Measurements from ENCODE around the gene PLEKHG2. TPM values are rescaled to one million over a fixed set of nuclear protein-coding genes. Genes with fewer than 3 reads are reported as not detected.

Gene PLEKHG2
- total and polyA plus RNA-seq, 9 of the 15 experiments (the other 6 are each of a cell fraction or from before 2014, with no cell fraction given) = 0.98 to 45.7 (median 9.8) TPM

- TF ChIP-seq CREB3 (tag; conservative IDR thresholded peaks at IDR 0.05; ENCODE audit: low read depth) = no peak
- no peak for TF ChIP-seq ATF1 (CRISPR knock-in tag; IDR thresholded peaks at IDR 0.05)
- TF ChIP-seq ATF1 (tag; IDR thresholded peaks at IDR 0.05) = peak; percentile 79
- no peak for TF ChIP-seq TSC22D4 (tag; IDR thresholded peaks at IDR 0.05)
- TF ChIP-seq STAT5A (IDR thresholded peaks at IDR 0.05; ENCODE audit: borderline replicate concordance, low read length) = no peak
- peak; percentile 94 for TF ChIP-seq ZBTB40 (IDR thresholded peaks at IDR 0.05)
- no peak for TF ChIP-seq ZBTB40 (CRISPR knock-in tag; IDR thresholded peaks at IDR 0.05)
- TF ChIP-seq KHSRP (IDR thresholded peaks at IDR 0.05) = no peak
- TF ChIP-seq CBX3 (IDR thresholded peaks at IDR 0.05; ENCODE audit: borderline replicate concordance in 1 of 2, low read length in 2 of 2) = no peak; a peak in 1 of 3 replicates
- TF ChIP-seq SMARCB1 (IDR thresholded peaks at IDR 0.05; ENCODE audit: insufficient read length, low read depth) = no peak
- TF ChIP-seq HES1 (IDR thresholded peaks at IDR 0.05; ENCODE audit: low read depth) = no peak
- no peak for TF ChIP-seq ZNF398 (CRISPR knock-in tag; IDR thresholded peaks at IDR 0.05)
- no peak for TF ChIP-seq BACH1 (tag; IDR thresholded peaks at IDR 0.05)
- no peak for TF ChIP-seq BCL6 (CRISPR knock-in tag; IDR thresholded peaks at IDR 0.05)
- TF ChIP-seq TGIF2 (CRISPR knock-in tag; IDR thresholded peaks at IDR 0.05) = peak; percentile 57; the same call in 1 of the 2 replicates
- no peak for TF ChIP-seq SRSF7 (optimal IDR thresholded peaks at IDR 0.05; ENCODE audit: low read depth, low read length)
These were observed 23.3 kb downstream of the PLEKHG2 start, which contains the start of gene RPS16 (continued) for GRCh38 chr19:39435499-39436349.
